T-helper 17 cell (primary cell): ENCODE measurements around the gene CMPK2. TPM values are rescaled to one million over a fixed set of nuclear protein-coding genes. Genes with fewer than 3 reads are reported as not detected.

Source experiments
- ATAC-seq: fragments of 150-1000 bp; cut with Tn5 transposase; 2 replicates; pipeline ENCODE4 v1.10.0; 2021; ENCODE audit warnings: mild to moderate bottlenecking, moderate library complexity
- DNase-seq, 3 donors: peaks; one replicate each; pipeline versions ENCODE4 v3.0.0 to v3.0.0-alpha.2; 2020 to 2021
- H3K9me3 ChIP-seq: one replicate; pipeline ENCODE4 v1.7.0; 2013; ENCODE audit warnings: low read length, mild to moderate bottlenecking; ENCODE audit not compliant: control insufficient read depth, poor library complexity, severe bottlenecking
- H3K27ac Mint-ChIP-seq: one replicate; pipeline ENCODE4 v1.8.0; 2022; ENCODE audit warnings: mild to moderate bottlenecking, moderate library complexity, mixed read lengths
- H3K27me3 Mint-ChIP-seq: one replicate; pipeline ENCODE4 v1.8.0; 2022; ENCODE audit warnings: mixed read lengths
- H3K36me3 Mint-ChIP-seq: one replicate; pipeline ENCODE4 v1.8.0; 2022; ENCODE audit warnings: low read depth, mixed read lengths
- H3K4me1 Mint-ChIP-seq: one replicate; pipeline ENCODE4 v1.8.0; 2022; ENCODE audit warnings: mild to moderate bottlenecking, mixed read lengths
- H3K4me3 Mint-ChIP-seq: one replicate; pipeline ENCODE4 v1.8.0; 2022; ENCODE audit warnings: mild to moderate bottlenecking, moderate library complexity, mixed read lengths
- total RNA-seq, 4 donors: library from RNA in 2 of 4; stranded (reverse) in 2 of 4; gene quantifications; one replicate each; pipeline ENCODE4 v1.2.3 and lab custom pipeline; 2022 to 2026

Gene CMPK2
- total RNA-seq, 2 donors from 2014 or later: 5.3 to 5.9 TPM

DNA sequence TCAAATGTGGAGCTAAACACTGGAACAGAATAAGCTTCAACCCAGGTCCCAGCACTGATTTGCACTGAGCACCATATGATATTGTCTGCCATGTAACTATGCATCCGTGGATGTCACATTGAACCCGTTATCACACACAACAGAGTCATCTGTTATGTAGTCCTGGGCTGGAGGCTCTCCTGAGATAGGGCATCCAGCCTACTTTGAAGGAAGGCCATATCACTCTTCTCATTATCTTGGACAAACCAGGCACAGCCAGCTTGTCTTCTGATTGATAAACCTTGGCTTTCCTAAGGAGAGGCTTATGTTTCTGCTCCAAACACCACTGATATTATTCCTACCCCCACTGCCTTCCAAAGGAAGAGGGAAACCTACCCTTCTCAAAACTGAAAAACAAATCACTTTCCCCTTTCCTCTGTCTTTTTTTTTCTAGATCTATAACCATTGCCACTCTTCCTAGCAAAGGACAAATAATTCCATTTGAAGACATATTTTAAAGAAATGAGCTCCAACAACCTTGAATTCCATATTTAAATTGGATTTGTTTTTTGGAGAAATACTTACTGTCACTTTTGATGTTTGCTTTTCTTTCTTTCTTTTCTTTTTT is 28.3 kb upstream of the CMPK2 start:
- peaks cover 4% of the 10 kb centered on the region for H3K4me1 Mint-ChIP-seq
- H3K4me3 Mint-ChIP-seq: no peak overlapping the region
- H3K27me3 Mint-ChIP-seq: no peaks in the 10 kb centered on the region
- DNase-seq: no peak
- H3K9me3 ChIP-seq: no peaks in the 10 kb centered on the region
- peaks cover 7% of the 10 kb centered on the region for H3K36me3 Mint-ChIP-seq
- H3K27ac Mint-ChIP-seq: peak overlapping the region; percentile 11
- ATAC-seq: no peak

GRCh38 chr2:6888724-6889123 is 23.0 kb upstream of the CMPK2 start:
- peaks cover 5% of the 10 kb centered on the region for H3K4me1 Mint-ChIP-seq
- peaks cover 8% of the 10 kb centered on the region for H3K36me3 Mint-ChIP-seq
- H3K9me3 ChIP-seq: no peaks in the 10 kb centered on the region
- no peak for DNase-seq
- no peak for ATAC-seq
- no peaks in the 10 kb centered on the region for H3K27me3 Mint-ChIP-seq
- no peak overlapping the region for H3K4me3 Mint-ChIP-seq
- no peak overlapping the region for H3K27ac Mint-ChIP-seq

DNA sequence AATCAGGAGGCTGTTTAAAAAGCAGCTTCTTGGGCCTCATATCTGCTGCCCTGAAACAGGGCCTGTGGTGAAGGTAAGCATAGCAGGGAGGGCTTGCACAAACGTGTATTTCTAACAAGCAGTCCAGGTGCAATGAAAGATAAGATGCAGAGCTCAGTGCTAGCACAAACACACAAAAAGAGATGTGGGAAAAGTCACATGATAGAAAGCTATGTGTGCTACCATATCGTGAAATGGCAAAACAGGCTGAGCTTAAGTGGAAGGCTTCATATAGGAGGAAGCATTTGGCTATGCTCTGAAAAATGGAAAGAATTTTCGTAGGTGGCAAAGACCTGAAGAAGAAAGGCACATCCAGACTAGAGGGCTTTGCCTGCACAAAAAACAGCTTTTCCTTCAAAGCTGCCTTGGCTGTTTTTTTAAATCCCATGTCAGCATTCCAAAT is 22.1 kb upstream of the CMPK2 start:
- Mint-ChIP-seq H3K27me3 (no peaks in the 10 kb centered on the region), H3K4me1 (peaks cover 5% of the 10 kb centered on the region), H3K27ac (no peak overlapping the region), H3K4me3 (no peak overlapping the region), H3K36me3 (peaks cover 8% of the 10 kb centered on the region)
- ATAC-seq: no peak
- no peaks in the 10 kb centered on the region for H3K9me3 ChIP-seq
- DNase-seq: no peak

GRCh38 chr2:6885968-6886367 is 20.3 kb upstream of the CMPK2 start:
- Mint-ChIP-seq H3K36me3 (peaks cover 15% of the 10 kb centered on the region), H3K27ac (no peak overlapping the region), H3K27me3 (no peaks in the 10 kb centered on the region), H3K4me1 (peaks cover 18% of the 10 kb centered on the region), H3K4me3 (no peak overlapping the region)
- H3K9me3 ChIP-seq: no peaks in the 10 kb centered on the region
- DNase-seq (no peak), ATAC-seq (no peak)

GRCh38 chr2:6885551-6885950 is 19.8 kb upstream of the CMPK2 start:
- no peak overlapping the region for H3K27ac Mint-ChIP-seq
- peaks cover 21% of the 10 kb centered on the region for H3K4me1 Mint-ChIP-seq
- ATAC-seq (no peak), DNase-seq (no peak)
- H3K9me3 ChIP-seq: no peaks in the 10 kb centered on the region
- H3K4me3 Mint-ChIP-seq: no peak overlapping the region
- no peaks in the 10 kb centered on the region for H3K27me3 Mint-ChIP-seq
- peaks cover 15% of the 10 kb centered on the region for H3K36me3 Mint-ChIP-seq

DNA sequence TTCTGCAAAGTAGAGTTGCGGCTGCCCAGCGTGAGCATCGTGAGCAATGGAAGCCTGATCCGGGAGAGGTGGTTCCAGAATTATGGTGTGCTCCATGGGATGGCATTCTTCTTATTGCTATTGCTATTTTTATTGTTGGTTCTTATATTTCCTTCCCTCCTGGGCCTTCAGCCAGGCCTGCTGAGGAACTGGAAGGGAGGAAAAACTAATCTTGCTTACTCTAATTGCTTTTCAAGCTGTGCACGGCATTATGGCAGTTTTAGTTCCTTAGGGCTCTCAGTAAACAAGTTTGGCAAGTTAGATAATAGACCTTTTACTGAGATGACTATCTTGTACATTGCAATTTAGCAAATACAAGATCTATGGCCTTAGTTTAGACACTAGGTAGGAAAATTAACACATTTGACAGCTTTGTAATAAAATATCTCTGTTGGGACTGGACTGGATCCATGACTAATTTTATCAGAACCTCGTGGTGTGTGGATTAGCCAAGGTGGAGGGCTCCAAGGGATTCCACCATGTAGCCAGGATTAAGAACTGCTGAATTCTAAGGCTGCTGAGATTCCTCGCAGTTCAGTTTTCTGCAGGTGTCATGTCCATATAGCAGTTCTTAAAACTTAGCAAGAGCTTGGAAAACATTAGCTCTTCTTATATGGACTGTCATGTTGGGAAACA is 17.9 kb upstream of the CMPK2 start:
- H3K27me3 Mint-ChIP-seq: no peaks in the 10 kb centered on the region
- no peak for ATAC-seq
- no peak overlapping the region for H3K27ac Mint-ChIP-seq

DNA sequence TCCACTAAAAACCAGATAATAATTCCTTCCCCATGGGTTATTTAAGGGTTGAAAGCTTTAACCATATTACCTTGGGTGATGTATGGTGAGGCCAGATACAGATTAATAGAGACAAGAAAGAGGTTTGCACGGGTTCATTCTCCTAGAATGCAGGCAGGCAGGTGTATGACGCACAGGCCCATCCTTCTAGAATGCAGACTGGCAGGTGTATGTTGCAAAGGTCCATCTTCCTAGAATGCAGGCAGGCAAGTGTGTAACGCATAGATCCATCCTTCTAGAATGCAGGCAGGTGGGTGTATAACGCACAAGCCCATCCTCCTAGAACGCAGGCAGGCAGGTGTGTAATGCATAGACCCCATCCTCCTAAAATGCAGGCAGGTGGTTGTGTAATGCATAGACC is 15.8 kb upstream of the CMPK2 start:
- no peak overlapping the region for H3K4me3 Mint-ChIP-seq
- DNase-seq (no peak), ATAC-seq (no peak)
- no peaks in the 10 kb centered on the region for H3K27me3 Mint-ChIP-seq
- peak overlapping the region; percentile 87 for H3K27ac Mint-ChIP-seq
- peaks cover 12% of the 10 kb centered on the region for H3K36me3 Mint-ChIP-seq
- no peaks in the 10 kb centered on the region for H3K9me3 ChIP-seq
- H3K4me1 Mint-ChIP-seq: peaks cover 45% of the 10 kb centered on the region

More for the DNA sequence above, 17.9 kb upstream of the CMPK2 start:
- H3K9me3 ChIP-seq: no peaks in the 10 kb centered on the region
- DNase-seq: no peak
- no peak overlapping the region for H3K4me3 Mint-ChIP-seq
- H3K36me3 Mint-ChIP-seq: peaks cover 12% of the 10 kb centered on the region
- peaks cover 36% of the 10 kb centered on the region for H3K4me1 Mint-ChIP-seq

DNA sequence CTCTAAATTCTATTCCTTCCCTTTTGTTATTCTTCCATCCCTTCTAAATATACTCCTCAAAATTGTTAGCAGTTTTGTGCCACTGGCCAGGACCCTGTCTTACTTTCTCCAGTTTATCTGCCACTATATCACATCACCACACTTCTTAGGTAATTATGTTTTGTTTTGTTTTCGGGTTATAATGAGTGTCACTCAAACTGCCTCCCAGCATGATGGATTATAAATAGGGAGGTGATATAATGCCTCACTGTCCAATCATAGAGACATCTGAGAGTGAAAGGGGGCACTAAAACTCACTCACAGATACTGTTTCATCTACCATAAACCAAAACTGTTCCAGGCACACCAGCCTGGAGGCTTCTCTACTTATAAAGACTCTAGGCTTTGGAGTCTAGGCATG is 15.3 kb upstream of the CMPK2 start:
- H3K36me3 Mint-ChIP-seq: peaks cover 12% of the 10 kb centered on the region
- ATAC-seq (no peak), DNase-seq (no peak)
- H3K4me1 Mint-ChIP-seq: peaks cover 45% of the 10 kb centered on the region
- peak overlapping the region; percentile 84 for H3K4me3 Mint-ChIP-seq
- H3K27me3 Mint-ChIP-seq: no peaks in the 10 kb centered on the region
- peak overlapping the region; percentile 87 for H3K27ac Mint-ChIP-seq
- no peaks in the 10 kb centered on the region for H3K9me3 ChIP-seq

- ATAC-seq: peak; percentile 53
- peaks cover 45% of the 10 kb centered on the region for H3K4me1 Mint-ChIP-seq
These were observed 14.6 kb upstream of the CMPK2 start for GRCh38 chr2:6880200-6880733.

DNA sequence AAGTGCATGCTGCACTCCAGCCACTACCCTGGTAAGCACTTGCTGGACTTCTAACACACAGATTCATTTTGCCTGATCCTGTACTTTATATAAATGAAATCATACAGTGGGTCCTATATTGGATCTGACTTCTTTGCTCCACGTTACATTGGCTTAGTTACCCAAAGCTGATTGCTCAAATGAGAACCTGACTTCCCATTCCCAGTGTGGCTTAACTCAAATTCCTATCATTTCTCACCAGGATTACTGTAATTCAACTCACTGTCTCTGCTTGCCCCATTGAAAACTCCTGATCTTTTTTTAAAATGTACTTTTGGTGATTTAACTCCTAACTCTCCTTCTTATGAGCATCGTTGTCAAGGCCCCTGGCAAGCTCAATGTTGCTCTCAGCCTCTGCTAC is 13.3 kb upstream of the CMPK2 start:
- DNase-seq (no peak), ATAC-seq (no peak)
- H3K4me1 Mint-ChIP-seq: peaks cover 42% of the 10 kb centered on the region
- H3K9me3 ChIP-seq: no peaks in the 10 kb centered on the region
- H3K27me3 Mint-ChIP-seq: no peaks in the 10 kb centered on the region
- H3K4me3 Mint-ChIP-seq: peak overlapping the region; percentile 84
- H3K36me3 Mint-ChIP-seq: peaks cover 7% of the 10 kb centered on the region
- H3K27ac Mint-ChIP-seq: peak overlapping the region; percentile 92

More at GRCh38 chr2:6880200-6880733, 14.6 kb upstream of the CMPK2 start:
- Mint-ChIP-seq H3K36me3 (peaks cover 12% of the 10 kb centered on the region), H3K27ac (peak overlapping the region; percentile 87), H3K4me3 (peak overlapping the region; percentile 84), H3K27me3 (no peaks in the 10 kb centered on the region)
- no peaks in the 10 kb centered on the region for H3K9me3 ChIP-seq
- DNase-seq: no peak

GRCh38 chr2:6878549-6878948 is 12.8 kb upstream of the CMPK2 start:
- Mint-ChIP-seq H3K4me1 (peaks cover 42% of the 10 kb centered on the region), H3K36me3 (peaks cover 6% of the 10 kb centered on the region), H3K27me3 (no peaks in the 10 kb centered on the region), H3K27ac (peak overlapping the region; percentile 92), H3K4me3 (peak overlapping the region; percentile 84)
- no peak for DNase-seq
- H3K9me3 ChIP-seq: no peaks in the 10 kb centered on the region
- ATAC-seq: no peak

- no peaks in the 10 kb centered on the region for H3K9me3 ChIP-seq
- H3K27ac Mint-ChIP-seq: peak within 1 kb of the TSS; percentile 92
- no peak for DNase-seq
- ATAC-seq: peak; percentile 84
- H3K4me1 Mint-ChIP-seq: peaks cover 43% of the 10 kb centered on the region
- peak within 1 kb of the TSS; percentile 91 for H3K4me3 Mint-ChIP-seq
- peaks cover 8% of the 10 kb centered on the region for H3K36me3 Mint-ChIP-seq
- H3K27me3 Mint-ChIP-seq: no peaks in the 10 kb centered on the region
These were observed 11.9 kb upstream of the CMPK2 start, which contains the start of gene RSAD2 for GRCh38 chr2:6877402-6878304. Gene RSAD2 (plus strand): TSS chr2:6877777. CDS start chr2:6877801, 24 bp downstream.

DNA sequence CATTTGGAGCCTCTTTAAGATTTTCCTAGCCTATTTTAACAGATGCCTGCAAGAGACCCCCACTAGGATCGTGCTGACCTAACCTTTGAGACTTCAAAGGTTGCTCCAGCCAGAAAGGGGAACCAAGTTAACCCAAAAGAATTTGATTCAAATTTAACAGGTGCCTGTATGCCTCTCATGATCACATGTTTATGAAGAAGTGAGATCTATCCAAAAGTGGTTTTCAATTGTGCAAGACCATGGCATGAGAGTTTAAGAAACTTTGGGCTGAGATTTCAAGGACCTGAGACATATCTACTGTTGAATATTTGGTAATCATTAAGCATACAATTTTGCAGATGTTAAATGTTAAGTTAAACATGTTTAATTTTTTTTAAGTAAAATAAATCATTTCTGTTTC is 10.6 kb upstream of the CMPK2 start:
- H3K9me3 ChIP-seq: no peaks in the 10 kb centered on the region
- DNase-seq (no peak), ATAC-seq (no peak)
- Mint-ChIP-seq H3K27me3 (no peaks in the 10 kb centered on the region), H3K4me3 (no peak overlapping the region), H3K27ac (peak overlapping the region; percentile 92), H3K4me1 (peaks cover 37% of the 10 kb centered on the region), H3K36me3 (peaks cover 2% of the 10 kb centered on the region)
